ENCODE data around the gene SLC26A2.

GRCh38 chr5:150022681-150023080 lies 62.1 kb downstream of the SLC26A2 start:
- no peak for TF ChIP-seq CTCF (IDR thresholded peaks at IDR 0.05; ENCODE audit: low read depth, low read length, missing input control)
- no peak for TF ChIP-seq RAD21 (IDR thresholded peaks at IDR 0.05)
- TF ChIP-seq ZBTB33 (IDR thresholded peaks at IDR 0.05), result no peak
- no peak for TF ChIP-seq ATF3 (IDR thresholded peaks at IDR 0.05)
- TF ChIP-seq SP1 (IDR thresholded peaks at IDR 0.05), result no peak
